Glomerular visceral epithelial cell (primary cell): ENCODE data around the gene TRAF2.

Experiments
- DNase-seq: peaks from one replicate; pipeline ENCODE4 v3.0.0-alpha.2; 2016; ENCODE audit errors: extremely low spot score

The TRAF2 gene

GRCh38 chr9:136962163-136962562, 75.8 kb downstream of the TRAF2 start:
- DNase-seq, result no peak

GRCh38 chr9:136962701-136963248, 76.5 kb downstream of the TRAF2 start:
- no peak for DNase-seq

- no peak for DNase-seq
Measured at GRCh38 chr9:136963341-136963740, 77.0 kb downstream of the TRAF2 start.

- no peak for DNase-seq
Measured at GRCh38 chr9:136963751-136964150, 77.4 kb downstream of the TRAF2 start.

- DNase-seq, result no peak
Measured at GRCh38 chr9:136964171-136964689, 77.9 kb downstream of the TRAF2 start.

- DNase-seq, result no peak
Measured at GRCh38 chr9:136964833-136965422, 78.6 kb downstream of the TRAF2 start.

- no peak for DNase-seq
Measured at GRCh38 chr9:136965771-136966484, 79.6 kb downstream of the TRAF2 start.

GRCh38 chr9:136968333-136969127, 82.2 kb downstream of the TRAF2 start:
- DNase-seq, result no peak

- DNase-seq, result no peak
Measured at GRCh38 chr9:136969150-136969549, 82.8 kb downstream of the TRAF2 start.

GRCh38 chr9:136969774-136970173, 83.5 kb downstream of the TRAF2 start:
- DNase-seq, result no peak

GRCh38 chr9:136970361-136970760, 84.0 kb downstream of the TRAF2 start:
- DNase-seq, result no peak

- no peak for DNase-seq
Measured at GRCh38 chr9:136971746-136972145, 85.4 kb downstream of the TRAF2 start.

GRCh38 chr9:136972335-136972734, 86.0 kb downstream of the TRAF2 start:
- DNase-seq, result no peak

GRCh38 chr9:136972743-136973142, 86.4 kb downstream of the TRAF2 start:
- no peak for DNase-seq

- DNase-seq, result no peak
Measured at GRCh38 chr9:136973618-136974617, 87.6 kb downstream of the TRAF2 start.

GRCh38 chr9:136974817-136975535, 88.7 kb downstream of the TRAF2 start:
- peak; percentile 76 for DNase-seq

GRCh38 chr9:136975644-136976043, 89.3 kb downstream of the TRAF2 start:
- DNase-seq, result peak; percentile 49
